ENCODE measurements around the gene SEC16B.

SEC16B gene

GRCh38 chr1:177937931-177938330 is 31.9 kb downstream of the SEC16B start:
- DNase-seq = no peak

DNA sequence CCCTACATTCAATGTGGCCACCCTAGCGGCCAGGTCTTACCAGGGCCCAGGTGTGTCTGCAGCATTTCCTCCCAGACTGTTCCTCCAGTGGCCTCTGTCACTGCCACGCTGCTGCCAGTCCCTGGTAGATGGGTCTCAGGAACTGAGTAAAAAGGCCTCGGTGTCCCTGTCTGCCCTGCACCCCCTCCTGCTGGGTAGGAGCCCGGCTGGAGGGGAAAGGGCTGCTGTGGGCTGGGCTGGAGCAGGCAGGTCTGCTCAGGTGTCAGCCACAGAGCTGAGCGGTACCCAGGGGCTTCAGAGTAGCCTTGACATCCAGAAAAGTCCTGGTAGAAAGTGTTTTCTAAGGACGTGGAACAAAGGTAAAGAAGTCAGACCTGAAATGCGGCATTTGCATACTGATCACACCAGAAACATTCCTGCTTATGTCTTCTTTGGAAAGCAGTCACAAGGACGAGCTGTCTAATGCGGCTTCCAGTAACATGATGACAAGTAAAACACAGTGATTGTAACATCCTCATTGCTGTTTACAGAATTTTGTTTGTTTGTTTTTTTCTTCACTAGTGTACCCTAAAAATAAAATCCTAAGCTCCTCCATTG is 32.6 kb downstream of the SEC16B start:
- DNase-seq = no peak

- DNase-seq = no peak
These were observed 34.0 kb downstream of the SEC16B start for GRCh38 chr1:177935638-177936415.

GRCh38 chr1:177934927-177935326 is 34.9 kb downstream of the SEC16B start:
- no peak for DNase-seq

GRCh38 chr1:177934461-177934860 is 35.4 kb downstream of the SEC16B start:
- DNase-seq = no peak

DNA sequence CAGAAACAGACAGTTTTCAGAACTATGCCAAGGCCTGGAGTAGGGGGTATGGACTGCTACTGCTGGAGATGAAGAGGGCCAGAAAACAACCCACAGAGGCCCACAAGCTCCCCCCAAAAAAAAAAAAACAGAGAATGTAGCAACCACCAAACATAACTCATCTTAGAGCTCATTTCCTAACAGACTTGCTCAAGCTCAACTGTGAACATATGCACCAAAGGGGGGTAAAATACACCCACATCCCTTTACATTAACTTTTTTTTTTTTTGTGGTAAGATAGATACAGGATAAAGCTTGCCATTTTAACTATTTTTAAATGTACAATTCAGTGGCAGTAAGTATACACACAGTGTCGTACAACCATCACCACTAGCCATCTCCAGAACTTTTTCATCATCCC is 36.0 kb downstream of the SEC16B start:
- no peak for DNase-seq

DNA sequence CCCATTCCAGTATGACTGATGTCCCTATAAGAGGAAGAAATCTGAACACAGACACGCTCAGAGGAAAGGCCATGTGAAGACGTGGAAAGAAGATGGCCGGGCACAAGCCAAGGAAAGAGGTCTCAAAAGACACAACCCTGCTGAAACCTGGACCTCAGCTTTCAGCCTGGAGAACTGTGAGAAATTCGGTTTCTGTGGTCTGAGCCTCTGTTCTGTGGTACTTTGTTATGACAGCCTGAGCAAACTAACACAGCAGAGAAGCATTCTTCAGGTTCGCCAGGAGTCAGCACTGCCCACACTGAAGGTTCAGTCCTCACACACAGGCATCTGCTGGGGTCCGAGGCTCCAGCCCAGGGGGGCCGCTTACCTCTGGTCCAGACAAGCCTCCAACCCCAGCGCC is 37.7 kb downstream of the SEC16B start:
- DNase-seq = no peak

- no peak for DNase-seq
These were observed 40.9 kb downstream of the SEC16B start for GRCh38 chr1:177928952-177929351.

GRCh38 chr1:177928194-177928593 is 41.7 kb downstream of the SEC16B start:
- DNase-seq = no peak

DNA sequence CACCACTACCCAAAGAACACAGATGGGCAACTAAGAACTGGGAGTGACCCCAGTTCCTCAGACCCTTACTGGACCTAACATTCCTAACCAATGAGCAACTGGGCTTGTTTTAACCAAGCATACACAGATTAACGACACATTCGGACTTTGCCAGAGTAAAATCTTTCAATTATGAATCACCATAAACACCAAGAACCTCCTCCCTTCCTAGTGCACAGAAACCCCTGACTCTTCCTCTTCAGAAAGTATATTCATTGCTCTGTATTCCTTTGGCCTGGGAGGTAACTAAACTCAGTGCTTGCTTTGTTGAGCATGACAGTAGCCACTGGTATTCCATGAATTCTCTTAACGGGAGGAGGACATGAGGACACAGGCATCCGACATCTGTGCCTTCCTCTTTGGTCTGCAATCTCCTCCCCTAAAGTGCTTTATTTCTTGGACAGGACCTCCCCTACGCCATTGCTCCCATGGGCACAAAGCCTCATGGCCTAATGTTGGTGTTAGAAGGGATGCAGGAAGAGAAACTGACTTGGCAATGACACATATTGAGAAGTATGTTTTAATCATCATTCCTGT is 42.7 kb downstream of the SEC16B start:
- DNase-seq = peak; percentile 13

- DNase-seq = no peak
These were observed 43.7 kb downstream of the SEC16B start for GRCh38 chr1:177926201-177926600.

DNA sequence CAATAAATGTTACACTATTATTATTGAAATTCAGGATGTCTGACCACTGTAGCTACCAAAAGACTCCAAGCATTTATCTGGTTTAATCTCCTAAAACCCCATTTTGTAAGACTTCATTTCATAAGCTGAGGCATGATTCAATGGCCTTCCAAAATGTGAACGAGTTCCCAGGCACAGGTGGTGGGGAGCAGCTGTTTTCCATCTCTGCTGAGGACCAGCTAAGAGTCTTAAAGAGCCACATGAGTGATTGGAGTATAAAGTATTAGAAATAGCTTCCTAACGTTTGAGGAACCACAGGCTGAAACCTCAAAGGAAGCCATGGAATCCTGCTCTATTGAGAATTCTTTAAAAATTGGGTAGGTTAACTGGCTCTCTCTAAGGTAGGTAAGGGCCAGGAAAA is 44.9 kb downstream of the SEC16B start:
- DNase-seq = no peak

- no peak for DNase-seq
These were observed 46.4 kb downstream of the SEC16B start for GRCh38 chr1:177923441-177923840.

- no peak for DNase-seq
These were observed 47.6 kb downstream of the SEC16B start for GRCh38 chr1:177922209-177922608.

- DNase-seq = no peak
These were observed 48.3 kb downstream of the SEC16B start for GRCh38 chr1:177921590-177921989.

DNA sequence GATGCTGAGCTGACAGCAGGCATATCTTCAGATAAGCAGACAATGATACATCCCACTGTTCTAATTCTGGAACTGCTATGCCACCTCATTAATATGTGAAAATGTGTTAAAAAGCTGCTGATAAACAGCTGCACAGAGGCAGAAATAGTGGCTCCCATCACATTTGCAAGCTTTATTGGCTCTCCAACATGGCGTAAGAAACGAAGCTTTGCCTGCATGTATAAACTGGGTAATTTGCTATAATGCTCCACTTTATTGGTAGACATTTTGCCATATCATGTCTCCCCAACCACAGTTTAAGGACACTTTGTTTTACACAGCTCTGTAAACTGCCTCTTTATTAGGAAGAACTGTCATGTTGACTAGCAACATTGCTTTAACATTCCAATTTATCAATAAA is 49.8 kb downstream of the SEC16B start:
- DNase-seq = no peak

DNA sequence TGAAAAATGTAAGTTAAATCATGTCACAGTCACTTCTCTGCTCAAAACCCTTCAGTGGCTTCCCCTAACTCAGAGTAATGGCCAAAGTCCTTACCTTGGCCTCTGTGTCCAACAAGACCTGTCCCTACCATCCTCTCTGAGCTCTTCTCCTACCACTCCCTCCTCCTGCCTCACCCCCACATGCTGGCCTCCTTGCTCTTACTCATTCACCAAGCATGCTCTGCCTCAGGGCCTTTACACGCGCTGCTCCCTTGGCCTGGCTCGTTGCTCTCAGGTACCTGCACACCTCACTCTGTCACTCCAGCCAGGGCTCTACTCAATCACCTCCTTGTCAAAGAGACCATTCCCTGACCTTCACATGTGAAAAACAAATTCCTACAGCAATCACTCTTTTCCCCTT is 54.2 kb downstream of the SEC16B start:
- DNase-seq = no peak

GRCh38 chr1:177914603-177915002 is 55.3 kb downstream of the SEC16B start:
- DNase-seq = no peak

DNA sequence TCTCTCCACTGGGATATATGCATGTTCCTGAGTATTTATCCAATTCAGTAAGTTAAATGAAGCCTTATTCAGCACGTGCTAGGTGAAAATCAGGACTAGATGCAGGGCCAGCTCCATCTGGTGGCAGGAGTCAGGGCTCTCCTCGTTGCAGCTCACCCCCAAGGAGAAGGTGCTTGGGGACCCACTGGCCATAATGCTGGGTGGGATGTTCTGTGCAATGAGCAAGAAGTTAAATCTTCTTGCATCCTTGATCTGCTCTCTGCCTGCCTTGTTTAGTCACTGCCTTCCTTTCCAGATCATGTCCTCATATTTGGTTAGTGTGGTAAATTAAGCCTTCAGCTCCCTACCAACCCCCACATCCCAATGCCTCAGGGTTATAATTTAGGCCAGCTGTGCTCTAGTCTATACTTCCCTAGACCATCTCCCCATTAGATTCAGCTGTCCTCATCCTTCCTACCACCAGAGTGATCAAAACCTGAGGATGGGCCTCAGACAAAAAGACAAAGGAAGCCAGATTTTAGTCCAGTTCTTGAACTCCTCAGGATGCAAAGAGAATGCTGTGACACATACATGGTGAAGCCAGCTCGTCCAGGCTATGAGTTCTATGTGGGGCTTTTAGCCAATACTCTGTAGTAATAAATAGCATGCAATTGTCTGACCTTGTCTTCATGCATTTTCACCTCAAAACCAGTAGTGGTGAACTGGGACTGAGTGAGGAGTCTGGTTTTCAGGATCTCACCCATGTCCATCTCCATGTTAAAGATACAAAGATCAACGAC is 55.9 kb downstream of the SEC16B start:
- no peak for DNase-seq

- DNase-seq = no peak
These were observed 56.9 kb downstream of the SEC16B start for GRCh38 chr1:177912991-177913390.

GRCh38 chr1:177909416-177909815 is 60.4 kb downstream of the SEC16B start:
- no peak for DNase-seq

DNA sequence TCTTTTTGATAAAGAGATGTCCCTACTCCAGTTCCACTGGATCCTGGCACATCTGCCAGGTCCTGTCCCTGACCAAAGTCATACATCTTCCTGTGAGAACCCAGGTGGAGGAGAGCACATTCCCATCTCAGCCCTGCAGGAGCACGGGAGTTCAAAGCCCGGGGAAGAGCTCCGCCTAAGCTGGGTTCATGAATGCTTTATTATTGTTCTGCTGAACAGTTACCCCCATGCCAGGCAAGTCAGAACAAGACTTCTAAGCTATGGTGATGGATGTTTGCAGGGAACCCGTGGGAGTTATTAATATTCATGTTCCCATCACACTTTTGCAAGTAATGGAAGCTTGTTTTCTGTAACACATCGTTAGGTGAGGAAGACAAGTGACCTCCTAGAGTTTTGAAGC is 62.9 kb downstream of the SEC16B start:
- no peak for DNase-seq

DNA sequence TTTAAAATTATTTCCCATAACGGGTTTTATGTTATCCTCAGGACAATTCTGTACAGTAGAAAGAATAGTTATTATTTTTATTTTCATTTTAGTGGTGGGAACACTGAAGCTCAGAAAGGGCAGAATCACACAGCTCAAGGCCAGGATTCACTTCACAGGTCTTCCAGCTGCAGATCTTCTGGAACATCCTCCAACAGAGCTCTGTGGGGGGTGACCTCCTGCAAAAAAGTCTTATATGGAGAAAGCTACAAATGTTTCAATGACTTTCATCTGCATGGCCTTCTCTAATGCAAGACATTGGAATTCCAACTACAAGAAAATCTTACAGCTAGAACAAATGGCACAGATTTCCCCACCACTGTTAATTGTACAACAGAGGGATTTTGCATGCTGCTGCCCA is 64.2 kb downstream of the SEC16B start:
- DNase-seq = no peak

GRCh38 chr1:177902266-177902665 is 67.6 kb downstream of the SEC16B start:
- DNase-seq = no peak
